ENCODE measurements around the gene PKMYT1.

The PKMYT1 gene

GRCh38 chr16:2971985-2972784 lies 8.1 kb downstream of the PKMYT1 start:
- no peak for DNase-seq

GRCh38 chr16:2971134-2971984 lies 8.9 kb downstream of the PKMYT1 start:
- no peak for DNase-seq

DNA sequence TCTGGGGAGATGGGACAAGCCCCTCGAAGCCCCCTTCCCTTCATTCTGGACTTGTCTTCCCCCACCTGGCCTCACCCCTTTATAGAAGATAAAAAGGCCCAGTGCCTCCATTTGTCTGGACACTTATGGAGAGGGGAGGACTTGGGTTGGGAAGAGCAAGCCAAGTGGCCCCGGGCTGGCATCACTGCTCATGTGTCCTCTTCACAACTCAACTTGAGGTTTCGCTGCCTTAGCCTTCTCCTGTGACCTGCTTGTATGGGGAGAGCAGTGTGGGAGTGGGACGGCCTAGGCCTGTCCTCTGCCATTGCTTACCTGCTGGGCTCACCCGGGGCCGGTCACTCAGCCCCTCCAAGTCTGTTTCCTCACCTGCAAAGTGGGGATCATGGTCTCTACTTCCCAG lies 9.7 kb downstream of the PKMYT1 start:
- no peak for DNase-seq

GRCh38 chr16:2969545-2970521 lies 10.4 kb downstream of the PKMYT1 start:
- DNase-seq, result peak; percentile 78

DNA sequence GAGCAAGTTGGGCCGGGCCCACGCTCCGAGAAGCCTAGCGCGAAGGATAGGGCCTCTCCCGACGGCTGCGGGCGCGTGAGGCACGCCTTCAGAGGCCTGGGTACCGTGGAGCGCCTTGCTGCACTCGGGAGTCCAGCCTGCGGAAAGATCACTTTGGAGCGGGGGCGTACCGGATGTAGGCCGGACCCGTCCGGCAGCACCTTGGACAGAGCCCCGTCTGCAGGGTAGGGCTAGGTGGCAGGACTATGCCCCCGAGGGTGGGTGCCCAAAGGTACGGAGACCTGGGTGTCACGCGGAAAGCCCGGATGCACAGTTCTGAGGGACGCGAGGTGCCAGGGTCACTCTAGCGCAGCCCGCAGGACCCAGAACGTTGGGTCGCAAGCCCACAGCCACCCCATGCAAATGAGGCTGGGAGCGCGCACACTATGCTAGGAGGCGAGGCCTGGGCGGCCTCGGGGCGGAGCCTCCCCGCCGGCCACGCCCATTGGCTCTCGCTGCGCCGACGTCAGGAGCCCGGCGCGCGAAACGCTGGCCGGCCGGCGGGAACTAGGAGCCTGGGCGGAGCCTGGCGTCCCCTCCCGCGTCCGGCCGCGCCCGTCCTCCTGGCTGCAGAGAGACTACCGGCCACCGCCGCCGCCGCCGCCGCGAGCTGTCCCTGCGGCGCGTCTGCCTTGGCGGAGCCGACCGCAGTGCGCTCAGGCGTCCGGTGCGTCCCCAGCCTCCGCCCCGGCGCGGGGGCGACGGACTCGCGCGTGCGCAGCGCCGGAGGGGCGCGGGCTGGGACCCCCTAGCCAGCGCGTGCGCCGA lies 11.3 kb downstream of the PKMYT1 start, which contains the start of gene PAQR4:
Gene PAQR4 (plus strand): TSS at position 611 of the 807 bp plus-strand sequence. CDS start 327 bp downstream, outside the sequence.
- DNase-seq, result peak; percentile 84

GRCh38 chr16:2968368-2968737 lies 11.9 kb downstream of the PKMYT1 start:
- DNase-seq, result no peak

- no peak for DNase-seq
Observed at GRCh38 chr16:2967721-2968161, 12.5 kb downstream of the PKMYT1 start.

- no peak for DNase-seq
Observed at GRCh38 chr16:2967211-2967631, 13.0 kb downstream of the PKMYT1 start.

DNA sequence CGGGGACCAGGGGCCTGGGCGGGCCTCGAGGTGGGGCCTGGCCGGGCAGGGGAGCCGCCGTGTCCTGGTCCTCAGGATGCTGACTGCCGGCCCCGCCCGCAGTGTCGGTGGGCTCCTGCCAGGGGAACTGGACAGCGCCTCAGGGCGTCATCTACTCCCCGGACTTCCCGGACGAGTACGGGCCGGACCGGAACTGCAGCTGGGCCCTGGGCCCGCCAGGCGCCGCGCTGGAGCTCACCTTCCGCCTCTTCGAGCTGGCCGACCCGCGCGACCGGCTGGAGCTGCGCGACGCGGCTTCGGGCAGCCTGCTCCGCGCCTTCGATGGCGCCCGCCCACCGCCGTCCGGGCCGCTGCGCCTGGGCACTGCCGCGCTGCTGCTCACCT lies 13.4 kb downstream of the PKMYT1 start:
- DNase-seq, result no peak

GRCh38 chr16:2966043-2966807 lies 14.0 kb downstream of the PKMYT1 start:
- DNase-seq, result no peak

GRCh38 chr16:2964475-2965336 lies 15.5 kb downstream of the PKMYT1 start:
- DNase-seq, result peak; percentile 60

- DNase-seq, result peak; percentile 31
Observed at GRCh38 chr16:2963723-2964474, 16.3 kb downstream of the PKMYT1 start, which contains the start of gene KREMEN2. TSS of gene KREMEN2 (plus strand) at chr16:2964275. CDS start at chr16:2964521, 246 bp downstream.

DNA sequence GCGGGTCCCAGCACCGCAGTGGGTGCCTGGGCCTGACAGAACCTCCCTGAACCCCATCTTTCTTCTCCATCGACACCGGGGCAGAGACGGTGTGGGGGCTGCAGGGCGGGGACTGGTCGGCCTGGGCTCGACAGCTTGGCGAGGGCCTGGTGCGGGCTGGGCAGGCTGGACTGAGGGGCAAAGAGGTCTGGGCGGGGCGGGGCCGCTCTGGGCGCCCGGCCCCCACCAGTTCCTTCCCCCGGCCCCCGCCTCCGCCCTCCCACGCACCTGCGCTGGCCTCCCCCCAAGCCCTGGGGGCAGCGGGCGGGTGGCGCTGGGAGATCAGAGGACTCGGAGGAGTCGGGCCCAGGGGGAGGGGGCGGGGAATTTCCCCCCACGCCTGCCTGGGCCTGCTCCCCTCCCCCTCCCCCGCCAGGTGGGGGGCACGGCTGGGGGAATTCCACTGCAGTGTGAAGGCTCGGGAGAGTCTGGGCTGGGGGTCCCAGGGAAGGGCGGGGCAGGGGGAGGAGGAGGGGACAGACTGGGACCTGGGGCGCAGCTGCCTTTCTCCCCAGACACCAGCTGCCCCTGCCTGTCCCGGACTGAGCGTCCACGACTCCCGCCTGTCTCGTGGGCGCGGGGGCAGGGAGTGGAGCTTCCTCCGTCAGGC lies 17.0 kb downstream of the PKMYT1 start:
- no peak for DNase-seq

GRCh38 chr16:2962334-2963073 lies 17.7 kb downstream of the PKMYT1 start:
- DNase-seq, result no peak

DNA sequence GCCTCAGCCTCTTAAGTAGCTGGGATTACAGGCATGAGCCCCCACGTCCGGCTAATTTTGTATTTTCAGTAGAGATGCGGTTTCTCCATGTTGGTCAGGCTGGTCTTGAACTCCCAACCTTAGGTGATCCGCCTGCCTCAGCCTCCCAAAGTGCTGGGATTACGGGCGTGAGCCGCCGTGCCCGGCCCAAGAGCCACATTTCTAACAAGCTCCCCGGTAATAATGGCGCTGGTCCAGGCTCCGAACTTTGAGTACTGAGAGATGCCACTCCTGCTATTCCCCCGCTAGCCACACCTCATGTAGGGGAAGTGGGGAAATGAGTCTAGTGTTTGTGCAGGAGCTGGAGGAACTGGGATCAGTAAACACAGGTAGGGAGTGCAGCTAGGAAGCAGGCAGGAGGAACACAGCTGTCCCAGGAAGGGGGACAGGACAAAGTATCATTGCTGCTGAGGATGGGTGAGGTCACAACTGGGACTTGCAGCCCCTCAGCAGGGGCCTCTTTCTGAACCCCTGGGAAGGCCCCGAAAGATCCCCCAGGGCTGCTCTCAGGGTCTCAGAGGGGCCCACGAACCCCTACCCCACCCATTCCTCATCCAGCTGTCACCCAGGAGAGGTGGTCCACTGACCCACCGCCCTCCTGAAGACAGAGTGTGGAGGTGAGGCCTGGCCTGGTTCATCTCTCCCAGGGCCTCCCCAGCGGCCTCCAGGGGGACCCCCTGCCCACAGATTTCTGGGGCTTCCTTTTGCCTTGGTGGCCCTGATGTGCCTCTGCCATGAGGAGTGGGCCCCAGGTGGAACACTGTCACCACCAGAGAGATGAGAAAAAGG lies 19.8 kb downstream of the PKMYT1 start:
- no peak for DNase-seq

DNA sequence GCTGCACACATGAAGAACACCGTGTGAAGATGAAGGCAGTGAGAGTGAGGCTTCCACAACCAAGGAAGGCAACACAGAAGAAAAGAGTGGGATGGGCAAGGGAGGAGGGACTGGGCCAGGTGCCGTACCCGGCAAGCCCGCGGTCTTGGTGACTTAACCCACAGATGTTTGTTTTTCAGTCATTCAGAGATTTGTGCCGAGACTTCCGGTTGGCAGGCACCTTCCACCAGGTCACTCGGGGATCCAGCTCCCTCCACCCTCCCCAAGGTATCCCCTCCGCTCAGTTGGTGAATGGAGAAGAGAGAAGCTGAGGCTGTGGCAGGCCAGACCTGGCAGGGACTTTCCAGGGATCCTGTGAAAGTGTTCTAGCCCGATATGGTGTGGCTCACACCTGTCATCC lies 21.0 kb downstream of the PKMYT1 start:
- DNase-seq, result no peak

GRCh38 chr16:2956579-2956956 lies 23.7 kb downstream of the PKMYT1 start:
- DNase-seq, result no peak
